HFF-Myc (cell line): ENCODE measurements around the gene KPNA1.
A peak's percentile ranks its signal among the peaks of the same experiment; 100 is the strongest.

Experiments
- DNase-seq: peaks from one replicate; pipeline ENCODE4 v3.0.0-alpha.2; 2011; ENCODE audit warnings: low read depth; ENCODE audit errors: extremely low read depth
- H3K4me3 ChIP-seq: replicated peaks from 2 replicates; pipeline ENCODE4 v1.5.1; 2011; ENCODE audit warnings: low read depth, mild to moderate bottlenecking, control low read depth, low read length
- TF ChIP-seq, protein P1 (sequence below): IDR thresholded peaks from 2 replicates; pipeline ENCODE4 v1.5.1; 2012; ENCODE audit warnings: mild to moderate bottlenecking, low read depth, low read length, control low read depth; ENCODE audit errors: missing control alignments

KPNA1 gene

GRCh38 chr3:122398920-122399319 is 115.8 kb downstream of the KPNA1 start:
- no peak for DNase-seq
- TF ChIP-seq, protein P1, sequence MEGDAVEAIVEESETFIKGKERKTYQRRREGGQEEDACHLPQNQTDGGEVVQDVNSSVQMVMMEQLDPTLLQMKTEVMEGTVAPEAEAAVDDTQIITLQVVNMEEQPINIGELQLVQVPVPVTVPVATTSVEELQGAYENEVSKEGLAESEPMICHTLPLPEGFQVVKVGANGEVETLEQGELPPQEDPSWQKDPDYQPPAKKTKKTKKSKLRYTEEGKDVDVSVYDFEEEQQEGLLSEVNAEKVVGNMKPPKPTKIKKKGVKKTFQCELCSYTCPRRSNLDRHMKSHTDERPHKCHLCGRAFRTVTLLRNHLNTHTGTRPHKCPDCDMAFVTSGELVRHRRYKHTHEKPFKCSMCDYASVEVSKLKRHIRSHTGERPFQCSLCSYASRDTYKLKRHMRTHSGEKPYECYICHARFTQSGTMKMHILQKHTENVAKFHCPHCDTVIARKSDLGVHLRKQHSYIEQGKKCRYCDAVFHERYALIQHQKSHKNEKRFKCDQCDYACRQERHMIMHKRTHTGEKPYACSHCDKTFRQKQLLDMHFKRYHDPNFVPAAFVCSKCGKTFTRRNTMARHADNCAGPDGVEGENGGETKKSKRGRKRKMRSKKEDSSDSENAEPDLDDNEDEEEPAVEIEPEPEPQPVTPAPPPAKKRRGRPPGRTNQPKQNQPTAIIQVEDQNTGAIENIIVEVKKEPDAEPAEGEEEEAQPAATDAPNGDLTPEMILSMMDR = no peak
- no peak overlapping the region for H3K4me3 ChIP-seq

DNA sequence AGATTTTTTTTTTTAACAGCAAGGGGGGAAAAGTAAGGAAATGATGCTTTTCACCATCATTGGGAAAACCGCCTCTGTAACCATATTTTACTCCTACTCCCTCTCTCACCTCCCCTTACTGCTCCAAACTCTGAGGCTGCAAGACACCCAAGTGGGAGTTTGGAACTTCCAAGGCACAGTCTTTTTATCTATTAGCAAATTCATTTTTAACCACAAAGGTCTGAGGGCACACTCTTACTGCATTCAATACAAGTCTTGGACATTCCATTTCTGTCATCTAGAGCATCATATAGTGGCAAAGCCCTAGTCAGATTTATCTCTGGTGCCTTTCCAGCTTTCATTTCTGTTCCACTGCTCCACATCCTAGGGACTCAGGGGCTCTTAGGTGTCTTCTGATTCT is 117.5 kb downstream of the KPNA1 start:
- H3K4me3 ChIP-seq = no peak overlapping the region
- TF ChIP-seq, protein P1 = no peak
- DNase-seq = no peak

DNA sequence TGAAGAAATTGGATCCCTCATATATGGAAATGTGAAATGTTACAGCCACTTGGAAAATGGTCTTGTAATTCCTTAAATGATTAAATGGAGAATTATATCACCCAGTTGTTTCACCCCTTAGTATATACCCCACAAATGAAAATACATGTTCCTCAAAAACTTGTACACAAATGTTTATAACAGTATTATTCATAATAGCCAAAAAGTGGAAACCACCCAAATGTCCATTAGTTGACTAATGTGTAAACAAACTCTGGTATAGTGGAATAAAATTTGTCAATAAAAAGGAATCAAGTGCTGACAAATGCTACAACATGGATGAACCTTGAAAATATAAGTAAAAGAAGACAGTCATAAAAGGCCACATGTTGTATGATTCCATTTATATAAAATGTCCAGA is 118.2 kb downstream of the KPNA1 start:
- H3K4me3 ChIP-seq = no peak overlapping the region
- no peak for DNase-seq
- TF ChIP-seq, protein P1 = no peak

DNA sequence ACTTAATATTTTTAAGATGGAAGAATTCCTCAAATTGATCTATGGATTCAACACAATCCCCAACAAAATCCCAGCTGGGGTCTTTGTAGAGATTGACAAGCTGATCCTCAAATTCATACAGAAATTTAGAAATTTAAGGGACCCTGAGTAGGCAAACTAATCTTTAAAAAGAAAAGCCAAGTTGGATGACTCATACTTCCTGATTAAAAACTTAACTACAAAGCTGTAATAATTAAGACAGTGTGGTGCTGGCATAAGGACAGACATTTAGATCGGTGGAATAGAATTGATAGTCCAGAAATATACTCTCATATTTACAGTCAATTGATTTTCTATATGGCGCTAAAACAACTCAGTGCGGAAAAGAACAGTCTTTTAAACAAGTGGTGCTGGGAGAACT is 119.2 kb downstream of the KPNA1 start:
- TF ChIP-seq, protein P1 = no peak
- H3K4me3 ChIP-seq = no peak overlapping the region

DNA sequence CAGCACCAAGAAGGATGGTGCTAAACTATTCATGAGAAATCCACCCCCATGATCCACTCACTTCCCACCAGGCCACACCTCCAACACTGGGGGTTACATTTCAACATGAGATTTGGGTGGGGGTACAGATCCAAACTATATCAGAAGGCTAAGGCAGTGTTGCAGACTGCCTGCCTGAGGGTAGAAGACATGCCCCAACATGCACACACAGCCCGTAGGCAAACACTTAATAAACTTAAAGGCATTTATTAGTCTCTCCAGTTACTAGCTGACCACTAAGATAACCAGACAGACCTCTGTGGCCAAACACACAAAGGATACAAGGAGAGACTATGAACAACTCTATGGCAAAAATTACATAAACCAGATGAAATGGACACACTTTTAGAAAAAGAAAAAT is 120.6 kb downstream of the KPNA1 start:
- no peak for DNase-seq
- TF ChIP-seq, protein P1 = no peak
- no peak overlapping the region for H3K4me3 ChIP-seq

More for the DNA sequence above, 119.2 kb downstream of the KPNA1 start:
- DNase-seq = no peak

DNA sequence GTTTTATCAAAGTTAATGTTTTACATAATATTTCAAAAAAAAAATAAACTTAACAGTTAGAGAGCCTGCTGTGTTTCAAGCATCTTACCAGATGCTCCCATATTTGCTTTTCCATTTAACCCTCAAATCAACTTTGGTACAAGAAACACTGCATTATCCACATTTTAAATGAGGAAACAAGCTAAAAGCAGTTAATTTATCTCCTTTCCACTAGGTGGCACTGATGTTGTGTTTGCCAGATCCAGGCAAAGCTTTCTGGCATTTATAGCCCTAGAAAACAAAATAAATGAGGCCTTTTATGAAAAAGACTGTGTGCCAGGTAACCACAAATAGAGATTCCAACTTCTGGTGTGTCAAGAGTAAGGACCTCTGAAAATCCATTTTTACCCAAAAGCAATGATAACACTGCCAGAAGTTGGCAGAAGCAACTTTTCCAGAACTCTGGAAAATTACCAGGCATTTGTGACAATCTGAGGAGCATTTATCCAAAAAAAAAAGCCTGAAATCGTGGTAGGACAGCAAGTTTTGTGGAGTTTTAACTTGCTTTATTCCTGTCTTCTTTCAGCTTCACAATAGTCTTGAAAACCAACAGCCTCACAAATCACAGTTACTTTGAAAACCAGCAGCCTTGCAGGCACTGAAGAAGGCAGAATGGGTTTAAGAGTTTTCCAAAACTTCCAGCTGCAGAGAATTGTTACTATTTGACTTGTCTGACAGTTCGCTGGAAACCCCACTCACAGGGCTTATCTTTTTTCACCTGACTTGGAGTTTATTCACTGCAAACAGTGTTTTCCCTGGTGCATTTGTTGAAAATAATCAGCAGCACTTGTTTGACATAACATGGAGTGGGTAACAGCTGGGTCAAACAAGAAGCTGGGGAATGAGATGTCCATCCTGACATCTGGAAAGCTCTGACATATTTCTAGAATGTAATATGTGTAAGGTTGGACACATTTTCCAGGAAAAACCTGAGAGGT is 121.6 kb downstream of the KPNA1 start:
- DNase-seq = no peak
- no peak overlapping the region for H3K4me3 ChIP-seq
- TF ChIP-seq, protein P1 = peak; percentile 58
